Progenitor cell of endocrine pancreas (in vitro differentiated cells): ENCODE data around the gene ACAP1. TPM values are rescaled to one million over a fixed set of nuclear protein-coding genes. Genes with fewer than 3 reads are reported as not detected.
A peak's percentile ranks its signal among the peaks of the same experiment; 100 is the strongest.

Source experiments
- DNase-seq: peaks from one replicate; pipeline ENCODE4 v3.0.0; 2021; ENCODE audit warnings: low spot score; ENCODE audit not compliant: unreplicated experiment
- H3K27ac Mint-ChIP-seq: 2 replicates; pipeline ENCODE4 v1.8.0; 2021; ENCODE audit warnings: mild to moderate bottlenecking, moderate library complexity, mixed read lengths
- H3K27me3 Mint-ChIP-seq: 2 replicates; pipeline ENCODE4 v1.8.0; 2021; ENCODE audit warnings: mixed read lengths
- H3K36me3 Mint-ChIP-seq: 2 replicates; pipeline ENCODE4 v1.8.0; 2022; ENCODE audit warnings: mixed read lengths; ENCODE audit not compliant: insufficient read depth
- H3K4me1 Mint-ChIP-seq: 2 replicates; pipeline ENCODE4 v1.8.0; 2021; ENCODE audit warnings: low read depth, mixed read lengths
- H3K4me3 Mint-ChIP-seq: 2 replicates; pipeline ENCODE4 v1.8.0; 2021; ENCODE audit warnings: low read depth, mild to moderate bottlenecking, moderate library complexity, mixed read lengths
- H3K9me3 Mint-ChIP-seq: 2 replicates; pipeline ENCODE4 v1.8.0; 2021; ENCODE audit warnings: low read depth, mixed read lengths
- total RNA-seq: library from RNA; stranded (reverse); gene quantifications from 2 replicates; pipeline ENCODE4 v1.2.1, GENCODE V29; 2021
- TF ChIP-seq, protein P1 (sequence below): fragments of 200-600 bp; sonication (generic); IDR thresholded peaks from one replicate; pipeline ENCODE4 v1.5.0; 2021; ENCODE audit warnings: antibody characterized with exemption, mild to moderate bottlenecking; ENCODE audit not compliant: unreplicated experiment

Gene ACAP1
- total RNA-seq, 1 donor from 2014 or later = 1.0 TPM

DNA sequence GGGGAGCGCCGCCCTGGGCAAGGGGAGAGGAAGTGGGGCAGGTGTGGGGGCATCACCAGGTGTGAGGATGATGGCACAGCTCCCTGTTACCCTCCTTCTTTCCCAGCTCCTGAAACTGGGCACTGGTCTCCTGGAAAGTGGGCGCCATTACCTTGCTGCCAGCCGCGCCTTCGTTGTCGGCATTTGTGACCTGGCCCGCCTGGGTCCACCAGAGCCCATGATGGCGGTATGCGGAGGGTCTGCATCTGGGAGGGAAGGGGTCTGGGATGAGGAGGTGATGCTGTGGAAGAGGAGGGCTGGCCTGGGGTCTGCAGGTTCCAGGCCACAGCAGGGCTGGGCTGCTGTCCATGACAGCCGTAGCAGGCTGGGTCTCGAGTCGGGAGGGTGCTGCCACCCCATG, 5.5 kb downstream of the ACAP1 start:
- no peaks in the 10 kb centered on the region for H3K9me3 Mint-ChIP-seq
- H3K4me1 Mint-ChIP-seq = no peaks in the 10 kb centered on the region
- peaks cover 19% of the 10 kb centered on the region for H3K27me3 Mint-ChIP-seq
- TF ChIP-seq, protein P1, sequence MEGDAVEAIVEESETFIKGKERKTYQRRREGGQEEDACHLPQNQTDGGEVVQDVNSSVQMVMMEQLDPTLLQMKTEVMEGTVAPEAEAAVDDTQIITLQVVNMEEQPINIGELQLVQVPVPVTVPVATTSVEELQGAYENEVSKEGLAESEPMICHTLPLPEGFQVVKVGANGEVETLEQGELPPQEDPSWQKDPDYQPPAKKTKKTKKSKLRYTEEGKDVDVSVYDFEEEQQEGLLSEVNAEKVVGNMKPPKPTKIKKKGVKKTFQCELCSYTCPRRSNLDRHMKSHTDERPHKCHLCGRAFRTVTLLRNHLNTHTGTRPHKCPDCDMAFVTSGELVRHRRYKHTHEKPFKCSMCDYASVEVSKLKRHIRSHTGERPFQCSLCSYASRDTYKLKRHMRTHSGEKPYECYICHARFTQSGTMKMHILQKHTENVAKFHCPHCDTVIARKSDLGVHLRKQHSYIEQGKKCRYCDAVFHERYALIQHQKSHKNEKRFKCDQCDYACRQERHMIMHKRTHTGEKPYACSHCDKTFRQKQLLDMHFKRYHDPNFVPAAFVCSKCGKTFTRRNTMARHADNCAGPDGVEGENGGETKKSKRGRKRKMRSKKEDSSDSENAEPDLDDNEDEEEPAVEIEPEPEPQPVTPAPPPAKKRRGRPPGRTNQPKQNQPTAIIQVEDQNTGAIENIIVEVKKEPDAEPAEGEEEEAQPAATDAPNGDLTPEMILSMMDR = no peak
- no peaks in the 10 kb centered on the region for H3K36me3 Mint-ChIP-seq
- DNase-seq = no peak
- no peak overlapping the region for H3K4me3 Mint-ChIP-seq
- H3K27ac Mint-ChIP-seq = no peak overlapping the region

DNA sequence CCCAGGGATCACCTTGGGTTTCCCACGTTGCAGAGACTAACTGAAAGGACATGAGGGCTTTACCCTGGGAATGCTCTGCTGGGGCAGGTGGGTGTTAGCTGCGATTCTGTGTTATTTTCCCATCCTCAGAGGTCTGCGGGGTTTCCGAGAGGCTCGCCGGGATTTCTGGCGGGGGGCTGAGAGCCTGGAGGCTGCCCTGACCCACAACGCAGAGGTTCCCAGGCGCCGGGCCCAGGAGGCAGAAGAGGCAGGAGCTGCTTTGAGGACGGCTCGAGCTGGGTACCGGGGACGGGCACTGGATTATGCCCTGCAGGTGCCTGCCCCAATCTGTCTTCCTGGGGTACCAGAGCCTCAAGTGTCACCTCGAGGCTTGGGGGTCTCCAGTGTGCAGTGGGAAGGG, 6.9 kb downstream of the ACAP1 start:
- no peak overlapping the region for H3K4me3 Mint-ChIP-seq
- TF ChIP-seq, protein P1 = no peak
- DNase-seq = no peak
- H3K36me3 Mint-ChIP-seq = no peaks in the 10 kb centered on the region
- H3K4me1 Mint-ChIP-seq = no peaks in the 10 kb centered on the region
- H3K27me3 Mint-ChIP-seq = peaks cover 16% of the 10 kb centered on the region
- H3K9me3 Mint-ChIP-seq = no peaks in the 10 kb centered on the region
- no peak overlapping the region for H3K27ac Mint-ChIP-seq

DNA sequence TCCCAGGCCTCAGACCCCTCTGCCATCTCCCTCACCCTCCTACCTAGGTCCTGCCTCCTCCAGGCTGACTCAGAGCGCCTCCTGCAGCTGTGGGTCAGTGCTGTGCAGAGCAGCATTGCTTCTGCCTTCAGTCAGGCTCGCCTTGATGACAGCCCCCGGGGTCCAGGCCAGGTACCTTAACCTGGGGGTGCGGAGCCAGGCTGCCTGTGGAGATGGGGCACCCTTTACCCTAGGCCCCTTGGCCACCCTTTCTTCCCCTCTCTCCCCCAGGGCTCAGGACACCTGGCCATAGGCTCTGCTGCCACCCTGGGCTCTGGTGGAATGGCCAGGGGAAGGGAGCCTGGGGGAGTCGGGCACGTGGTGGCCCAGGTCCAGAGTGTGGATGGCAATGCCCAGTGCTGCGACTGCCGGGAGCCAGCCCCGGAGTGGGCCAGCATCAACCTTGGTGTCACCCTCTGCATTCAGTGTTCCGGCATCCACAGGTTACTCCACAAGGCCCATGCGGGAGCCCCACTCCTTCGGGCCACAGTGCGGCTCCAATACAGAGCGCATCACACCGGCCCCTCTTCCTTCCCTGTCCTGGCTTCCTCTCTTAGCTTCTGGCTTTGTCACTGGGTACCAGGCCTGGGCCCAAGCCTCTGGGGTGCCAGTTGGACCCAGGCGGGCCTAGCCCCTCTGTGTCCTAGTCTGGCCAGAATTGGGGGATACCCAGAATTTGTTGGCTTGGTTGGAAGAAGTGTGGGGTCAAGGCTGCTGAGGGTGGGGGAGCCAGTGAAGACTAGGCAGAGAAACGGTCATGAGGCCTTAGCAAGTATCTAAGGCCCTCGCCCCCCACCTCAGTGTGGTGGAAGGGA, 10.7 kb downstream of the ACAP1 start:
- no peaks in the 10 kb centered on the region for H3K9me3 Mint-ChIP-seq
- H3K4me1 Mint-ChIP-seq = peaks cover 15% of the 10 kb centered on the region
- TF ChIP-seq, protein P1 = no peak
- DNase-seq = no peak
- H3K27me3 Mint-ChIP-seq = peaks cover 8% of the 10 kb centered on the region
- no peak overlapping the region for H3K4me3 Mint-ChIP-seq
- no peak overlapping the region for H3K27ac Mint-ChIP-seq
- H3K36me3 Mint-ChIP-seq = no peaks in the 10 kb centered on the region

DNA sequence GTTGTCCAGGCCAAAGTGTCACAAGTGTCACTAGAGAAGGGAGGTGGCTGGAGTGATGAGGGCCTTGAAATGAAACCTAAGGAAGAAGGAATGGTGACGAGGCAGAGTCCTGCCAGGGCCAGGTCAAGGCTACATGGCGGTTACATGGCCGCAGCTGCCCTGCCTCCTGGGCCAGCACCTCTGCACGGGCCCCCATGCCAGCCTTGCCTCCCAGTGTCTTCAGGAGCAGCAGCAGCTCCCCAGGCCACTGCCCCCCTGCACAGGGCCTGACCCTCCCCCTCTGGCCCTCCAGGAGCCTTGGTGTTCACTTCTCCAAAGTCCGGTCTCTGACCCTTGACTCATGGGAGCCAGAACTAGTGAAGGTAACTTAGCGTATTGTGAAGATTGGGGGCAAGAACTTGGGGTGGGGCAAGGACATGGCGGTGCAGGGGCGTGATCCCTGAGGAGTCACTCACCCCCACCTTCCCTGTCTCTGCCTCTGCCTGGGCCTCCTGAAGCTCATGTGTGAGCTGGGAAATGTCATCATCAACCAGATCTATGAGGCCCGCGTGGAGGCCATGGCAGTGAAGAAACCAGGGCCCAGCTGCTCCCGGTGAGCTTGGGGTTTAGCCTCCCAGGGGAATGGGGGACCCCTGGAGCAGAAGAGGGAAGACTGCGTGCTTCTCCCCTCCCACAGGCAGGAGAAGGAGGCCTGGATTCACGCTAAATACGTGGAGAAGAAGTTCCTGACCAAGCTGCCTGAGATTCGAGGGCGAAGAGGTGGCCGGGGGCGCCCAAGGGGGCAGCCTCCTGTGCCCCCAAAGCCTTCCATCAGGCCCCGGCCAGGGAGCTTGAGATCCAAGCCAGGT, 11.5 kb downstream of the ACAP1 start:
- no peak for DNase-seq
- peak overlapping the region; percentile 20 for H3K27ac Mint-ChIP-seq
- H3K36me3 Mint-ChIP-seq = no peaks in the 10 kb centered on the region
- peaks cover 21% of the 10 kb centered on the region for H3K4me1 Mint-ChIP-seq
- no peak overlapping the region for H3K4me3 Mint-ChIP-seq
- no peaks in the 10 kb centered on the region for H3K9me3 Mint-ChIP-seq
- TF ChIP-seq, protein P1 = no peak
- peaks cover 8% of the 10 kb centered on the region for H3K27me3 Mint-ChIP-seq

DNA sequence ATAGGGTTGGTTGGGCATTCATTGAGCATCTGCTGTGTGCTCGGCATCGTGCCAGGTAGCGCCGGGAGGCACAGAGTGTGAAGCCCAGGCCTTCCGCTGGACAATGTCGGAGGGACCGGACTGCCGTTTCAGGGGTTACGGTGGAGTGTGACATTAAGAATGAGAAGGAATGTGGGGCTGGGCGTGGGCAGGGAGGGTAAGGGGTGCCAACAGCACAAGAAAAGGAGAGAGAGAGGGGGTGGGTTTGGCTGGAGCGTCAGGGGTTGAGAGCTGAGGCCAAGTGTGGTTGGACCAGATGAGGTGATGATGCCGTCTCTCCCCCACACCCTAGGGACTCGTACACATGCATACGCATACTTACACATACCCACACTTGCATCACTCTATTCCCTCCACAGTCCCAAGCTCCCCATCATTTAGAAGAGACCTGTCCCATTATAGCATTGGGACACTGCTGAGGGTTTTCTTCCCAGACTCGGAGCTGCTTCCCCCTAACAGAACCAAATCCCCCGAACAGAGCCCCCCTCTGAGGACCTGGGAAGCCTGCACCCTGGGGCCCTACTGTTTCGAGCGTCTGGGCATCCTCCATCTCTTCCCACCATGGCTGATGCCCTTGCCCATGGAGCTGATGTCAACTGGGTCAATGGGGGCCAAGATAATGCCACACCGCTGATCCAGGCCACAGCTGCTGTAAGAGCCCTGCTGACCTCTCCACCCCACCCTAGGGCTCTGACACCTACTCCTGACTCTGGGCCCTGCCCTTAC, 12.3 kb downstream of the ACAP1 start:
- no peak for DNase-seq
- Mint-ChIP-seq H3K9me3 (no peaks in the 10 kb centered on the region), H3K4me1 (peaks cover 22% of the 10 kb centered on the region), H3K4me3 (no peak overlapping the region), H3K36me3 (no peaks in the 10 kb centered on the region), H3K27ac (no peak overlapping the region), H3K27me3 (peaks cover 5% of the 10 kb centered on the region)
- TF ChIP-seq, protein P1 = no peak
